Measurements from ENCODE around the gene IL1R1. TPM values are rescaled to one million over a fixed set of nuclear protein-coding genes. Genes with fewer than 3 reads are reported as not detected.

The IL1R1 gene
- total RNA-seq, 1 donor from 2014 or later, result 1.7 TPM

GRCh38 chr2:102107741-102108070 lies 34.8 kb upstream of the IL1R1 start:
- Histone ChIP-seq H3K36me3 (no peaks in the 10 kb centered on the region), H2AFZ (replicated peaks) (no peak overlapping the region), H3K9me3 (ENCODE audit: low read depth) (no peaks in the 10 kb centered on the region), H3K27me3 (no peaks in the 10 kb centered on the region), H3K27ac (no peak overlapping the region), H3K4me1 (peaks cover 6% of the 10 kb centered on the region), H3K4me2 (no peak overlapping the region), H3F3A (ENCODE audit: low read depth) (no peaks in the 10 kb centered on the region), H3K79me2 (ENCODE audit: low read depth) (no peaks in the 10 kb centered on the region), H3K4me3 (no peak overlapping the region), H4K20me1 (ENCODE audit: low read depth) (no peaks in the 10 kb centered on the region), H3K9ac (no peak overlapping the region)
- Mint-ChIP-seq H3K9me3 (peaks cover 6% of the 10 kb centered on the region), H3K4me1 (peaks cover 30% of the 10 kb centered on the region), H3K27me3 (ENCODE audit: insufficient read depth, low read depth) (peaks cover 6% of the 10 kb centered on the region), H3K36me3 (no peaks in the 10 kb centered on the region), H3K27ac (no peak overlapping the region), H3K4me3 (no peak overlapping the region)
- TF ChIP-seq EZH2phosphoT487 (IDR thresholded peaks at IDR 0.05) (no peak), CTCF (IDR thresholded peaks at IDR 0.05) (no peak), EZH2 (IDR thresholded peaks at IDR 0.05) (no peak)
- DNase-seq (ENCODE audit: low spot score), result no peak

- H3K36me3 ChIP-seq, result no peaks in the 10 kb centered on the region
- no peak for TF ChIP-seq EZH2phosphoT487 (IDR thresholded peaks at IDR 0.05)
- no peak for TF ChIP-seq CTCF (IDR thresholded peaks at IDR 0.05)
- no peak for TF ChIP-seq EZH2 (IDR thresholded peaks at IDR 0.05)
- no peaks in the 10 kb centered on the region for H3F3A ChIP-seq (ENCODE audit: low read depth)
- peaks cover 6% of the 10 kb centered on the region for H3K4me1 ChIP-seq
- H3K9me3 ChIP-seq (ENCODE audit: low read depth), result no peaks in the 10 kb centered on the region
- no peaks in the 10 kb centered on the region for H3K27me3 ChIP-seq
- Mint-ChIP-seq H3K4me1 (peaks cover 24% of the 10 kb centered on the region), H3K27me3 (ENCODE audit: insufficient read depth, low read depth) (peaks cover 3% of the 10 kb centered on the region), H3K9me3 (peaks cover 7% of the 10 kb centered on the region), H3K36me3 (no peaks in the 10 kb centered on the region), H3K27ac (no peak overlapping the region), H3K4me3 (no peak overlapping the region)
- H3K9ac ChIP-seq, result no peak overlapping the region
- DNase-seq (ENCODE audit: low spot score), result no peak
- H4K20me1 ChIP-seq (ENCODE audit: low read depth), result no peaks in the 10 kb centered on the region
- H2AFZ ChIP-seq (replicated peaks), result no peak overlapping the region
- H3K4me3 ChIP-seq, result no peak overlapping the region
- H3K4me2 ChIP-seq, result no peak overlapping the region
- no peak overlapping the region for H3K27ac ChIP-seq
- H3K79me2 ChIP-seq (ENCODE audit: low read depth), result no peaks in the 10 kb centered on the region
Measured at GRCh38 chr2:102109016-102109415, 33.5 kb upstream of the IL1R1 start.

- no peak overlapping the region for H3K9ac ChIP-seq
- Mint-ChIP-seq H3K36me3 (no peaks in the 10 kb centered on the region), H3K9me3 (peaks cover 7% of the 10 kb centered on the region), H3K4me3 (no peak overlapping the region), H3K27me3 (ENCODE audit: insufficient read depth, low read depth) (peaks cover 3% of the 10 kb centered on the region), H3K4me1 (peaks cover 19% of the 10 kb centered on the region), H3K27ac (no peak overlapping the region)
- H3K4me3 ChIP-seq, result no peak overlapping the region
- no peaks in the 10 kb centered on the region for H3K79me2 ChIP-seq (ENCODE audit: low read depth)
- peaks cover 6% of the 10 kb centered on the region for H3K4me1 ChIP-seq
- H4K20me1 ChIP-seq (ENCODE audit: low read depth), result no peaks in the 10 kb centered on the region
- H3K27me3 ChIP-seq, result no peaks in the 10 kb centered on the region
- TF ChIP-seq EZH2 (IDR thresholded peaks at IDR 0.05) (no peak), EZH2phosphoT487 (IDR thresholded peaks at IDR 0.05) (no peak), CTCF (IDR thresholded peaks at IDR 0.05) (no peak)
- no peaks in the 10 kb centered on the region for H3K36me3 ChIP-seq
- no peaks in the 10 kb centered on the region for H3K9me3 ChIP-seq (ENCODE audit: low read depth)
- H3F3A ChIP-seq (ENCODE audit: low read depth), result no peaks in the 10 kb centered on the region
- no peak overlapping the region for H3K4me2 ChIP-seq
- no peak overlapping the region for H3K27ac ChIP-seq
- no peak overlapping the region for H2AFZ ChIP-seq (replicated peaks)
- no peak for DNase-seq (ENCODE audit: low spot score)
Measured at GRCh38 chr2:102110171-102110570, 32.4 kb upstream of the IL1R1 start.
